IMR-90 (cell line): ENCODE data around the gene PDCD2. TPM values are rescaled to one million over a fixed set of nuclear protein-coding genes. Genes with fewer than 3 reads are reported as not detected.

Source experiments
- ATAC-seq: fragments of 200-7000 bp; cut with Tn5 transposase; 2 replicates; pipeline ENCODE4 v1.9.1; 2020; ENCODE audit warnings: low read depth, mild to moderate bottlenecking, moderate library complexity
- BruUV-seq: library from RNA; stranded (reverse); fragments of 400-500 nt; replicated peaks from 2 replicates; lab custom pipeline; 2021; lab: Mats Ljungman, UMichigan
- CTCF ChIA-PET: fragments of 300-600 bp; formaldehyde crosslinking; extraction: SDS; loops from one replicate; lab custom pipeline; 2021; ENCODE audit warnings: antibody characterized with exemption; lab: Yijun Ruan, JAX
- POLR2A ChIA-PET: fragments of 300-600 bp; sonication (Branson Sonifier 250); formaldehyde crosslinking; loops from one replicate; lab custom pipeline; 2022; ENCODE audit warnings: antibody characterized with exemption; ENCODE audit not compliant: unreplicated experiment; lab: Charles Lee
- DNase-seq: peaks from one replicate; pipeline ENCODE4 v3.0.0; 2013
- H2AFZ ChIP-seq: replicated peaks from 2 replicates; pipeline ENCODE3; 2013; ENCODE audit warnings: low read length, mild to moderate bottlenecking; ENCODE audit not compliant: poor library complexity
- H2AK5ac ChIP-seq: 2 replicates; pipeline ENCODE4 v1.6.1; 2013; ENCODE audit warnings: low read depth, low read length, inconsistent platforms
- H2AK9ac ChIP-seq: replicated peaks from 2 replicates; pipeline ENCODE3; 2013; ENCODE audit warnings: mild to moderate bottlenecking, low read depth, low read length, moderate library complexity; ENCODE audit not compliant: poor library complexity
- H2BK120ac ChIP-seq: 2 replicates; pipeline ENCODE4 v1.6.1; 2013; ENCODE audit warnings: low read depth, low read length, inconsistent platforms
- H2BK15ac ChIP-seq: 3 replicates; pipeline ENCODE4 v1.6.1; 2013; ENCODE audit warnings: low read depth, low read length, inconsistent platforms
- H2BK20ac ChIP-seq: 2 replicates; pipeline ENCODE4 v1.6.1; 2013; ENCODE audit warnings: low read depth, mild to moderate bottlenecking, inconsistent platforms, low read length, moderate library complexity
- H2BK5ac ChIP-seq: 2 replicates; pipeline ENCODE4 v1.6.1; 2013; ENCODE audit warnings: mild to moderate bottlenecking, low read depth, low read length, inconsistent platforms; ENCODE audit not compliant: poor library complexity, severe bottlenecking
- H3K14ac ChIP-seq: replicated peaks from 2 replicates; pipeline ENCODE4 v1.6.1; 2013; ENCODE audit warnings: low read depth, low read length, inconsistent platforms
- H3K18ac ChIP-seq: 2 replicates; pipeline ENCODE4 v1.6.1; 2013; ENCODE audit warnings: low read depth, low read length, control low read depth
- H3K23ac ChIP-seq: 2 replicates; pipeline ENCODE4 v1.6.1; 2013; ENCODE audit warnings: low read depth, low read length, inconsistent platforms
- H3K27ac ChIP-seq: 2 replicates; pipeline ENCODE4 v1.5.1; 2013; ENCODE audit warnings: mild to moderate bottlenecking, control low read depth, low read length; ENCODE audit not compliant: insufficient read depth
- H3K27me3 ChIP-seq: 2 replicates; pipeline ENCODE4 v1.6.1; 2013; ENCODE audit warnings: low read length; ENCODE audit not compliant: control insufficient read depth, insufficient read depth
- H3K36me3 ChIP-seq: 2 replicates; pipeline ENCODE4 v1.6.1; 2013; ENCODE audit warnings: low read length, mixed read lengths; ENCODE audit not compliant: control insufficient read depth, insufficient read depth
- H3K4ac ChIP-seq: 2 replicates; pipeline ENCODE4 v1.6.1; 2013; ENCODE audit warnings: low read depth, low read length, inconsistent platforms
- H3K4me1 ChIP-seq: 2 replicates; pipeline ENCODE4 v1.6.1; 2013; ENCODE audit warnings: low read length, mixed read lengths; ENCODE audit not compliant: control insufficient read depth, insufficient read depth
- H3K4me2 ChIP-seq: 2 replicates; pipeline ENCODE4 v1.6.1; 2013; ENCODE audit warnings: low read depth, mild to moderate bottlenecking, control low read depth, low read length, moderate library complexity
- H3K4me3 ChIP-seq: 2 replicates; pipeline ENCODE4 v1.5.1; 2013; ENCODE audit warnings: low read depth, mild to moderate bottlenecking, control low read depth, low read length, moderate library complexity; ENCODE audit not compliant: insufficient read depth
- H3K56ac ChIP-seq: 2 replicates; pipeline ENCODE4 v1.6.1; 2013; ENCODE audit warnings: low read length, inconsistent platforms; ENCODE audit not compliant: insufficient read depth; ENCODE audit errors: extremely low read depth
- H3K79me1 ChIP-seq, 2 experiments: 2 replicates each; pipeline ENCODE4 v1.6.1; 2013; ENCODE audit warnings: low read length in 2 of 2, inconsistent platforms in 1 of 2, low read depth in 1 of 2
- H3K9ac ChIP-seq: 2 replicates; pipeline ENCODE4 v1.6.1; 2013; ENCODE audit warnings: low read depth, low read length, control low read depth
- H3K9me1 ChIP-seq: 2 replicates; pipeline ENCODE4 v1.6.1; 2013; ENCODE audit warnings: low read length, inconsistent platforms; ENCODE audit not compliant: insufficient read depth
- H3K9me3 ChIP-seq: 2 replicates; pipeline ENCODE4 v1.6.1; 2013; ENCODE audit warnings: low read length; ENCODE audit not compliant: control insufficient read depth, insufficient read depth
- H4K20me1 ChIP-seq: 2 replicates; pipeline ENCODE4 v1.6.1; 2013; ENCODE audit warnings: low read length, inconsistent platforms; ENCODE audit not compliant: insufficient read depth
- H4K5ac ChIP-seq: 2 replicates; pipeline ENCODE4 v1.6.1; 2013; ENCODE audit warnings: mild to moderate bottlenecking, low read depth, low read length, control low read depth
- H4K8ac ChIP-seq, 2 experiments: 2 replicates each; pipeline ENCODE4 v1.6.1; 2013; ENCODE audit warnings: low read depth in 2 of 2, low read length in 2 of 2, control low read depth in 1 of 2, inconsistent platforms in 1 of 2
- H4K91ac ChIP-seq: 2 replicates; pipeline ENCODE4 v1.6.1; 2013; ENCODE audit warnings: low read depth, low read length, inconsistent platforms; ENCODE audit not compliant: insufficient read depth
- CHD1 ChIP-seq: IDR thresholded peaks from 2 replicates; pipeline ENCODE4 v1.6.1; 2012; ENCODE audit warnings: low read depth, low read length, improper control_type of control experiment
- FOS ChIP-seq: fragments of 150-350 bp; IDR thresholded peaks from 2 replicates; pipeline ENCODE4 v1.6.1; 2016; ENCODE audit warnings: low read depth, low read length
- MAFK ChIP-seq: IDR thresholded peaks from 2 replicates; pipeline ENCODE4 v1.6.1; 2012; ENCODE audit warnings: low read depth, low read length, improper control_type of control experiment
- MAZ ChIP-seq: IDR thresholded peaks from 2 replicates; pipeline ENCODE4 v1.6.1; 2012; ENCODE audit warnings: low read depth, mild to moderate bottlenecking, low read length, improper control_type of control experiment, moderate library complexity, borderline replicate concordance
- MXI1 ChIP-seq: IDR thresholded peaks from 2 replicates; pipeline ENCODE4 v1.6.1; 2012; ENCODE audit warnings: low read depth, mild to moderate bottlenecking, low read length, moderate library complexity, borderline replicate concordance
- NFE2L2 ChIP-seq: fragments of 150-350 bp; IDR thresholded peaks from 2 replicates; pipeline ENCODE4 v1.6.1; 2016; ENCODE audit warnings: low read depth, mild to moderate bottlenecking, low read length
- POLR2A ChIP-seq: IDR thresholded peaks from 2 replicates; pipeline ENCODE4 v1.6.1; 2012; ENCODE audit warnings: mild to moderate bottlenecking, low read depth, low read length
- RCOR1 ChIP-seq: IDR thresholded peaks from 2 replicates; pipeline ENCODE4 v1.6.1; 2012; ENCODE audit warnings: mild to moderate bottlenecking, low read length, improper control_type of control experiment; ENCODE audit not compliant: insufficient replicate concordance
- RFX5 ChIP-seq: IDR thresholded peaks from 2 replicates; pipeline ENCODE4 v1.8.0; 2012; ENCODE audit warnings: low read depth, mild to moderate bottlenecking, low read length, moderate library complexity
- WGBS, 2 experiments: methylation state at CpG; one replicate each; pipeline versions ENCODE4 v1.1.5 to v1.1.7; 2013; ENCODE audit warnings: missing lambda C conversion rate in 2 of 2; ENCODE audit not compliant: insufficient read length in 1 of 2; ENCODE audit errors: extremely low coverage in 2 of 2; 5-methylcytosine and 5-hydroxymethylcytosine counted together
- dilution Hi-C: fragments of 300-500 bp; cut with HindIII; formaldehyde crosslinking; loops from one replicate; pipeline ENCODE4 v1.14.3; 2018; ENCODE audit warnings: low sequenced_read_pairs; ENCODE audit not compliant: unreplicated experiment
- in situ Hi-C: fragments of 300-500 bp; cut with MboI; formaldehyde crosslinking; loops from 3 replicates; pipeline ENCODE4 v1.14.3; 2019; ENCODE audit warnings: low sequenced_read_pairs, inconsistent platforms, mixed read lengths
- intact Hi-C: fragments of 100-400 bp; cut with micrococcal nuclease; formaldehyde crosslinking; loops from 2 replicates; pipeline ENCODE4 v1.10.0; 2022
- polyA plus RNA-seq, 3 experiments: library from polyadenylated mRNA; depleted of rRNA; stranded (reverse); fragments of >200 nt; gene quantifications; 2 replicates each; pipeline ENCODE4 v1.2.3, GENCODE V29; 2012; ENCODE audit warnings: low replicate concordance in 1 of 3
- total RNA-seq: library from RNA; depleted of rRNA; stranded (reverse); fragments of >200 nt; gene quantifications from 2 replicates; pipeline ENCODE4 v1.2.3, GENCODE V29; 2012
- TF ChIP-seq, protein P1 (sequence below): fragments of 150-350 bp; IDR thresholded peaks from 2 replicates; pipeline ENCODE4 v1.6.1; 2017; ENCODE audit warnings: mild to moderate bottlenecking, antibody characterized with exemption, low read length, low read depth
- TF ChIP-seq, protein P2 (sequence below): conservative IDR thresholded peaks from 2 replicates; pipeline ENCODE4 v1.5.1; 2012; ENCODE audit warnings: mild to moderate bottlenecking, low read depth, low read length, improper control_type of control experiment

Gene PDCD2
- total and polyA plus RNA-seq, 2 of the 4 experiments (the other 2 are of a cell fraction): 46.1 to 48.8 TPM

DNA sequence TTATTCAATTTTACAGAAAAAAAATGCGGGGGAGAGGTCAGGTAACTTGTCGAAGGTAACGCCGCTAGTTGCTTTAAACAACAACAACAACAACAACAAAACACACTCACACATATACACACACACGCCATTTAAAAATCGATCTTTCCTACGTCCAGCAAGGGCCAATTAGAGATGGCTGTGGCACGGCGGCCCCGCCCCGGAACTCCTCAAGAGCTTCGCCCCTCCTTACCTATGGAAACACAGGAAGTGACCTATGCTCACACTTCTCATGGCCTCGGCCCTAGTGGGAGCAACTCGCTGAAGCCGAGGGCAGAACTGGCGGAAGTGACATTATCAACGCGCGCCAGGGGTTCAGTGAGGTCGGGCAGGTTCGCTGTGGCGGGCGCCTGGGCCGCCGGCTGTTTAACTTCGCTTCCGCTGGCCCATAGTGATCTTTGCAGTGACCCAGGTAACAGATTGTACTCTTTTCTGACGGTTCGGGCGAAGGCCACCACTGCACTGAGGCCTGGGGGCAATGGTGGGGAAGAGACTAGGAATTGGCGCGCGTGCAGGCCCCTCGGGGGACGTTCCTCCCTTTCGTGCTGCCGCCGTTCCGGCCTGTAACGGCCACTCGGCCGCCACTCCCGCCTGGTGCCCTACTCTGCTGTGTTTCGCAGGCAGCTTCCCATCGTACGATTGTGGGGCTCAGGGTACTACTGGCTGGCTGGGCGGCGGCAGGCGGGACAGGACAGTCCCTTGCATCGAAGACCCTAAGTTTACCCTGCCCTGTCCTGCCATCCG, 30.2 kb downstream of the PDCD2 start, which contains the start of gene TBP:
TSS of gene TBP (plus strand) at position 357 of the 783 bp plus-strand sequence. CDS start 2,661 bp downstream, outside the sequence.
- H3K4ac ChIP-seq: peak within 1 kb of the TSS; percentile 67
- peaks cover 31% of the 10 kb centered on the region for H4K20me1 ChIP-seq
- H2AK5ac ChIP-seq: peak within 1 kb of the TSS; percentile 54; the same call in 1 of the 2 replicates
- H3K9me1 ChIP-seq: no peaks in the 10 kb centered on the region
- H2BK120ac ChIP-seq: 0 out of 2 replicates have a peak within 1 kb of the TSS, but pooled peaks have one; percentile 9
- peak within 1 kb of the TSS; percentile 76 for H2BK5ac ChIP-seq
- peak within 1 kb of the TSS; percentile 92 for H2AFZ ChIP-seq
- H2AK9ac ChIP-seq: peak within 1 kb of the TSS; percentile 37
- dilution Hi-C loops (no loop called here), intact Hi-C loops (no loop called here), in situ Hi-C loops (no loop called here)
- peaks cover 4% of the 10 kb centered on the region for H3K36me3 ChIP-seq
- peak within 1 kb of the TSS; percentile 47 for H3K23ac ChIP-seq
- peaks cover 4 to 15% of the 10 kb centered on the region in 2 experiments; a peak in 2 of 4 replicates for H3K79me1 ChIP-seq
- peak within 1 kb of the TSS; percentile 28 for H3K18ac ChIP-seq
- H3K27me3 ChIP-seq: no peaks in the 10 kb centered on the region
- BruUV-seq: no TSS peak
- H4K5ac ChIP-seq: peak within 1 kb of the TSS; percentile 92
- peak; percentile 65 for TF ChIP-seq POLR2A
- TF ChIP-seq MXI1: peak; percentile 64; the same call in 1 of the 2 replicates
- no peak for TF ChIP-seq FOS
- no peak for TF ChIP-seq RCOR1
- TF ChIP-seq, protein P1, sequence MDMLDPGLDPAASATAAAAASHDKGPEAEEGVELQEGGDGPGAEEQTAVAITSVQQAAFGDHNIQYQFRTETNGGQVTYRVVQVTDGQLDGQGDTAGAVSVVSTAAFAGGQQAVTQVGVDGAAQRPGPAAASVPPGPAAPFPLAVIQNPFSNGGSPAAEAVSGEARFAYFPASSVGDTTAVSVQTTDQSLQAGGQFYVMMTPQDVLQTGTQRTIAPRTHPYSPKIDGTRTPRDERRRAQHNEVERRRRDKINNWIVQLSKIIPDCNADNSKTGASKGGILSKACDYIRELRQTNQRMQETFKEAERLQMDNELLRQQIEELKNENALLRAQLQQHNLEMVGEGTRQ: no peak
- TF ChIP-seq NFE2L2: no peak
- TF ChIP-seq CHD1: no peak
- TF ChIP-seq, protein P2, sequence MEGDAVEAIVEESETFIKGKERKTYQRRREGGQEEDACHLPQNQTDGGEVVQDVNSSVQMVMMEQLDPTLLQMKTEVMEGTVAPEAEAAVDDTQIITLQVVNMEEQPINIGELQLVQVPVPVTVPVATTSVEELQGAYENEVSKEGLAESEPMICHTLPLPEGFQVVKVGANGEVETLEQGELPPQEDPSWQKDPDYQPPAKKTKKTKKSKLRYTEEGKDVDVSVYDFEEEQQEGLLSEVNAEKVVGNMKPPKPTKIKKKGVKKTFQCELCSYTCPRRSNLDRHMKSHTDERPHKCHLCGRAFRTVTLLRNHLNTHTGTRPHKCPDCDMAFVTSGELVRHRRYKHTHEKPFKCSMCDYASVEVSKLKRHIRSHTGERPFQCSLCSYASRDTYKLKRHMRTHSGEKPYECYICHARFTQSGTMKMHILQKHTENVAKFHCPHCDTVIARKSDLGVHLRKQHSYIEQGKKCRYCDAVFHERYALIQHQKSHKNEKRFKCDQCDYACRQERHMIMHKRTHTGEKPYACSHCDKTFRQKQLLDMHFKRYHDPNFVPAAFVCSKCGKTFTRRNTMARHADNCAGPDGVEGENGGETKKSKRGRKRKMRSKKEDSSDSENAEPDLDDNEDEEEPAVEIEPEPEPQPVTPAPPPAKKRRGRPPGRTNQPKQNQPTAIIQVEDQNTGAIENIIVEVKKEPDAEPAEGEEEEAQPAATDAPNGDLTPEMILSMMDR: no peak
- no peak for TF ChIP-seq MAFK
- TF ChIP-seq MAZ: peak; percentile 88; the same call in 1 of the 2 replicates
- no peak for TF ChIP-seq RFX5
- peak within 1 kb of the TSS; percentile 63; the same call in 1 of the 2 replicates for H3K56ac ChIP-seq
- peak within 1 kb of the TSS; percentile 96 for H3K4me2 ChIP-seq
- peak; percentile 94 for ATAC-seq
- H2BK20ac ChIP-seq: no peak within 1 kb of the TSS
- peak within 1 kb of the TSS; percentile 35 for H4K91ac ChIP-seq
- peak within 1 kb of the TSS; percentile 35; the same call in 1 of the 3 replicates for H2BK15ac ChIP-seq
- peak within 1 kb of the TSS; percentile 39 for H3K14ac ChIP-seq
- POLR2A ChIA-PET: no interaction called here
- no peaks in the 10 kb centered on the region; the same call in 1 of the 2 replicates for H3K4me1 ChIP-seq
- no peaks in the 10 kb centered on the region for H3K9me3 ChIP-seq
- H3K27ac ChIP-seq: peak within 1 kb of the TSS; percentile 90
- peak within 1 kb of the TSS; percentile 90 to 94 for H4K8ac ChIP-seq
- CTCF ChIA-PET: no interaction called here
- peak; percentile 99 for DNase-seq
- peak within 1 kb of the TSS; percentile 70 for H3K4me3 ChIP-seq
- WGBS, 2 experiments: 0% methylated on average over 16 of the region's 51 CpGs; no CpG with 5 or more reads in 1 of the 2 experiments
- H3K9ac ChIP-seq: peak within 1 kb of the TSS; percentile 93
